Measurements from ENCODE around the gene ANAPC15.

The ANAPC15 gene

DNA sequence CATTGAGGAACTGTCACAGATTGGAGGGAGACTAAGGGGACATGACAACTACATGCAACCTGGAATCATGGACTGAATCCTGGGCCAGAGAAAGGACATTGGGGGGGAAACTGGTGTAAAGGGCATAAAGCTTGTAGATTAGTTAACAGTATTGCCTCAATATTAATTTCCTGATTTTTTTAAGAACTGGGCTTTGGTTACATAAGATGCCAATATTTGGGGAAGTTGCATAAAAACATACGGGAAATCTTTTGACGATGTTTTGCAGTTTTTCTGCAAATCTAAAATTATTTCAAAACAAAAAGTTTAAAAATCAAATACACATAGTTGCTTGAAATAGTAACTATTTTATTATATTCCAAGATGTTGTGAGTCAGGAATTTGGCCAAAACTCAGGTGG is 20.2 kb upstream of the ANAPC15 start:
- no peaks in the 10 kb centered on the region for H3K36me3 ChIP-seq (replicated peaks; ENCODE audit: insufficient read depth, low read length)

DNA sequence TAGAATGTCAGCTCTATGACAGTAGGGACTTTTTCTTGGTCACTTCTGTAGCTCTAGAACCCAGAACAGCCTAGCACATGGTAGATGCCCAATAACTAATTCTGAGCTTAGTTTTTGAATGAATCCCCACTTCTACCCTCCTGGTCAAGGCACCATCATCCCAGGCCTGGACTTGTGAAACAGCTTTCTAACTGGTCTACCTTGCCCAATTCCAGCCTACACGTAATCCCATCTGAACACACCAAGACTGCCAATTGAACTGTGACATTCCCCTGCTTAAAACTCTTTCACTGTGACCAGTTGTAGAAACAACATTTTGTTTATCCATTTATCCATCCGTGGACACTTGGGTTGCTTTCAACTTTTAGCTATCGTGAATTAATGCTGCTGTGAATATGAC is 16.9 kb upstream of the ANAPC15 start:
- Histone ChIP-seq H3K4me2 (ENCODE audit: low read depth, low read length) (no peak overlapping the region), H3K4me1 (ENCODE audit: low read length) (no peaks in the 10 kb centered on the region), H3K9me2 (replicated peaks; ENCODE audit: insufficient read depth, low read length) (no peaks in the 10 kb centered on the region), H3K9ac (ENCODE audit: low read length) (no peak overlapping the region), H3K9me3 (replicated peaks; ENCODE audit: insufficient read depth, low read length) (no peaks in the 10 kb centered on the region), H3F3A (ENCODE audit: insufficient read depth, low read length) (no peaks in the 10 kb centered on the region), H2AFZ (ENCODE audit: low read length) (no peak overlapping the region), H3K79me2 (ENCODE audit: low read length) (no peaks in the 10 kb centered on the region), H3K27ac (ENCODE audit: low read length) (no peak overlapping the region), H3K4me3 (ENCODE audit: low read length) (no peak overlapping the region), H4K20me1 (ENCODE audit: insufficient read depth, low read length) (no peaks in the 10 kb centered on the region), H3K36me3 (replicated peaks; ENCODE audit: insufficient read depth, low read length) (no peaks in the 10 kb centered on the region), H3K27me3 (replicated peaks; ENCODE audit: insufficient read depth, low read length) (no peaks in the 10 kb centered on the region)
- no peak for DNase-seq
- TF ChIP-seq EZH2 (optimal IDR thresholded peaks at IDR 0.05; ENCODE audit: low read depth, low read length) (no peak), EZH2phosphoT487 (IDR thresholded peaks at IDR 0.05; ENCODE audit: low read length) (no peak)
- TF ChIP-seq, protein P1, sequence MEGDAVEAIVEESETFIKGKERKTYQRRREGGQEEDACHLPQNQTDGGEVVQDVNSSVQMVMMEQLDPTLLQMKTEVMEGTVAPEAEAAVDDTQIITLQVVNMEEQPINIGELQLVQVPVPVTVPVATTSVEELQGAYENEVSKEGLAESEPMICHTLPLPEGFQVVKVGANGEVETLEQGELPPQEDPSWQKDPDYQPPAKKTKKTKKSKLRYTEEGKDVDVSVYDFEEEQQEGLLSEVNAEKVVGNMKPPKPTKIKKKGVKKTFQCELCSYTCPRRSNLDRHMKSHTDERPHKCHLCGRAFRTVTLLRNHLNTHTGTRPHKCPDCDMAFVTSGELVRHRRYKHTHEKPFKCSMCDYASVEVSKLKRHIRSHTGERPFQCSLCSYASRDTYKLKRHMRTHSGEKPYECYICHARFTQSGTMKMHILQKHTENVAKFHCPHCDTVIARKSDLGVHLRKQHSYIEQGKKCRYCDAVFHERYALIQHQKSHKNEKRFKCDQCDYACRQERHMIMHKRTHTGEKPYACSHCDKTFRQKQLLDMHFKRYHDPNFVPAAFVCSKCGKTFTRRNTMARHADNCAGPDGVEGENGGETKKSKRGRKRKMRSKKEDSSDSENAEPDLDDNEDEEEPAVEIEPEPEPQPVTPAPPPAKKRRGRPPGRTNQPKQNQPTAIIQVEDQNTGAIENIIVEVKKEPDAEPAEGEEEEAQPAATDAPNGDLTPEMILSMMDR (IDR thresholded peaks at IDR 0.05; ENCODE audit: low read length): no peak

More for the DNA sequence above, 20.2 kb upstream of the ANAPC15 start:
- Histone ChIP-seq H3K9me3 (replicated peaks; ENCODE audit: insufficient read depth, low read length) (no peaks in the 10 kb centered on the region), H3K79me2 (ENCODE audit: low read length) (no peaks in the 10 kb centered on the region), H3K9ac (ENCODE audit: low read length) (no peak overlapping the region), H4K20me1 (ENCODE audit: insufficient read depth, low read length) (no peaks in the 10 kb centered on the region), H3K4me1 (ENCODE audit: low read length) (no peaks in the 10 kb centered on the region), H3K27me3 (replicated peaks; ENCODE audit: insufficient read depth, low read length) (no peaks in the 10 kb centered on the region), H3K27ac (ENCODE audit: low read length) (no peak overlapping the region), H3K4me3 (ENCODE audit: low read length) (no peak overlapping the region), H3K4me2 (ENCODE audit: low read depth, low read length) (no peak overlapping the region), H3F3A (ENCODE audit: insufficient read depth, low read length) (no peaks in the 10 kb centered on the region), H2AFZ (ENCODE audit: low read length) (no peak overlapping the region), H3K9me2 (replicated peaks; ENCODE audit: insufficient read depth, low read length) (no peaks in the 10 kb centered on the region)
- no peak for DNase-seq
- TF ChIP-seq EZH2 (optimal IDR thresholded peaks at IDR 0.05; ENCODE audit: low read depth, low read length): no peak

DNA sequence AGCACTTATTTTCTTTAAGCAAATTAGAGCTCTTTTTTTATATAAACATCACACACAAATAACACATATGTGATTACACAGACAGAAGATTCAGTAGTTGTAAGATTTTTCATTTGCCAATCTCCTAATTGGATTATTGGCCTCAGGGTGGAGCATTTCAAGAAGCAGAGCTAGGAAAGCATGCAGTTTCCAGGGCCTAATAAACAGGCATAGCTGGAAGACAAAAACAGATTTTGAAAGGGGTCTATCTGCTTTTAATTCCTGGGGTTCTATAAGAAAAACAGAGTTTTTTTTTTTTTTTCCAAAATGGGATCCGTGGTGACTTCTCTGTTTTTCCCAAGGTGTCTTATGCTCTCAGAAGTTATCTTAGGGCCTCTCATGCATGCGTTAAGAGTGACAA is 15.4 kb upstream of the ANAPC15 start:
- Histone ChIP-seq H4K20me1 (ENCODE audit: insufficient read depth, low read length) (no peaks in the 10 kb centered on the region), H3K4me2 (ENCODE audit: low read depth, low read length) (no peak overlapping the region), H3K79me2 (ENCODE audit: low read length) (no peaks in the 10 kb centered on the region), H2AFZ (ENCODE audit: low read length) (no peak overlapping the region), H3K36me3 (replicated peaks; ENCODE audit: insufficient read depth, low read length) (no peaks in the 10 kb centered on the region), H3F3A (ENCODE audit: insufficient read depth, low read length) (no peaks in the 10 kb centered on the region), H3K9me3 (replicated peaks; ENCODE audit: insufficient read depth, low read length) (no peaks in the 10 kb centered on the region), H3K27me3 (replicated peaks; ENCODE audit: insufficient read depth, low read length) (no peaks in the 10 kb centered on the region), H3K9me2 (replicated peaks; ENCODE audit: insufficient read depth, low read length) (no peaks in the 10 kb centered on the region), H3K27ac (ENCODE audit: low read length) (no peak overlapping the region), H3K4me3 (ENCODE audit: low read length) (no peak overlapping the region), H3K9ac (ENCODE audit: low read length) (no peak overlapping the region), H3K4me1 (ENCODE audit: low read length) (no peaks in the 10 kb centered on the region)
- TF ChIP-seq, protein P1 (IDR thresholded peaks at IDR 0.05; ENCODE audit: low read length): no peak
- TF ChIP-seq EZH2phosphoT487 (IDR thresholded peaks at IDR 0.05; ENCODE audit: low read length) (no peak), EZH2 (optimal IDR thresholded peaks at IDR 0.05; ENCODE audit: low read depth, low read length) (no peak)
- no peak for DNase-seq

DNA sequence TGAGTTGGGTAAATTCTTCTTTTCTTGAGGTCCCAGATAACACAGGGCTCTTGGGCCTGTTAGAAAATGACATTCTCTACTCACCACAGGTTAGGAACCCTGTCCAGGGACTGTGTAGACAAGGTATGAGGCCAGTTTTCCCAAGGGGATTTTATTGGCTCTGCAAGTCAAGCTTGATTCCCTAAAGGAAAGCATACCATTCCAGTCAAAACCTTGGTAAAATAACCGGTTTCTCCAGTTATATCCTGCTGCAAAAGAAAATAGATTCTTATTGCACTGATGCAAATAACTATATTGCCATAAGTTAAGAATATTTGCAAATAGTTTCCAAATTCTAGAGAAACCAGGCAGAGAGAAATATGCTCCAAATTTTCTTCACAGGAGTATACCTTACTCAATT is 13.5 kb upstream of the ANAPC15 start:
- Histone ChIP-seq H3K4me3 (ENCODE audit: low read length) (no peak overlapping the region), H3K9ac (ENCODE audit: low read length) (no peak overlapping the region), H3K4me2 (ENCODE audit: low read depth, low read length) (no peak overlapping the region), H3K9me2 (replicated peaks; ENCODE audit: insufficient read depth, low read length) (no peaks in the 10 kb centered on the region), H3K9me3 (replicated peaks; ENCODE audit: insufficient read depth, low read length) (no peaks in the 10 kb centered on the region), H3K27me3 (replicated peaks; ENCODE audit: insufficient read depth, low read length) (no peaks in the 10 kb centered on the region), H2AFZ (ENCODE audit: low read length) (no peak overlapping the region), H4K20me1 (ENCODE audit: insufficient read depth, low read length) (no peaks in the 10 kb centered on the region), H3K36me3 (replicated peaks; ENCODE audit: insufficient read depth, low read length) (no peaks in the 10 kb centered on the region), H3K79me2 (ENCODE audit: low read length) (no peaks in the 10 kb centered on the region), H3K4me1 (ENCODE audit: low read length) (no peaks in the 10 kb centered on the region), H3F3A (ENCODE audit: insufficient read depth, low read length) (no peaks in the 10 kb centered on the region), H3K27ac (ENCODE audit: low read length) (no peak overlapping the region)
- TF ChIP-seq EZH2 (optimal IDR thresholded peaks at IDR 0.05; ENCODE audit: low read depth, low read length) (no peak), EZH2phosphoT487 (IDR thresholded peaks at IDR 0.05; ENCODE audit: low read length) (no peak)
- TF ChIP-seq, protein P1 (IDR thresholded peaks at IDR 0.05; ENCODE audit: low read length): no peak
- DNase-seq: no peak
